HFF-Myc (cell line): ENCODE data around the gene SPOCK2.
"Not testable (repeated sequence)": the region's sequence is repeated elsewhere in the genome, so short reads cannot be mapped to it uniquely, and the experiment has no call there.

Source experiments
- DNase-seq: peaks from one replicate; pipeline ENCODE4 v3.0.0-alpha.2; 2011; ENCODE audit warnings: low read depth; ENCODE audit errors: extremely low read depth
- H3K4me3 ChIP-seq: replicated peaks from 2 replicates; pipeline ENCODE4 v1.5.1; 2011; ENCODE audit warnings: low read depth, mild to moderate bottlenecking, control low read depth, low read length
- CTCF ChIP-seq: IDR thresholded peaks from 2 replicates; pipeline ENCODE4 v1.5.1; 2012; ENCODE audit warnings: mild to moderate bottlenecking, low read depth, low read length, control low read depth; ENCODE audit errors: missing control alignments

SPOCK2 gene

DNA sequence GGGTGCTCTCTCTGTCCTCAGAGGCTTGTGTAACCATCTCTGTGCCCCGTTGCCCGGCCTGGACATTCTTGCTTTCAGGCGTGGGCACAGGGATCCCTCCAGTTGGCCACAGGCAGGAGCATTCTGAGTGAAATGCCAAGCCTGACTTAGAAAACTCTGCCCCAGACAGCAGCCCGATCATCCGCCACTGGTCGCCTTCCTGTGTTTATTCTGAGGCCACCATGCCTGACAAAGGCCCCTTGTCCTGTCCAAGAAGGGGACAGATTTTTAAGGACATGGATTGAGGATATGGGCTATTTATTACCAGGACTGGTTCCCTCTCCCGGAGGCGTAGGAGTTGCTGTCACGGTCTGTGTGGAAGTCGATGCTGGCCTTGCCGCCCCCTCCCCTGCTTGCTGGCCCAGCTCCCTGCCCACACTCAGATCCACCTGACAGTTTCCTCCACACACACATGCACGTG, 54.3 kb downstream of the SPOCK2 start:
- no peak overlapping the region for H3K4me3 ChIP-seq
- no peak for DNase-seq
- no peak for TF ChIP-seq CTCF

DNA sequence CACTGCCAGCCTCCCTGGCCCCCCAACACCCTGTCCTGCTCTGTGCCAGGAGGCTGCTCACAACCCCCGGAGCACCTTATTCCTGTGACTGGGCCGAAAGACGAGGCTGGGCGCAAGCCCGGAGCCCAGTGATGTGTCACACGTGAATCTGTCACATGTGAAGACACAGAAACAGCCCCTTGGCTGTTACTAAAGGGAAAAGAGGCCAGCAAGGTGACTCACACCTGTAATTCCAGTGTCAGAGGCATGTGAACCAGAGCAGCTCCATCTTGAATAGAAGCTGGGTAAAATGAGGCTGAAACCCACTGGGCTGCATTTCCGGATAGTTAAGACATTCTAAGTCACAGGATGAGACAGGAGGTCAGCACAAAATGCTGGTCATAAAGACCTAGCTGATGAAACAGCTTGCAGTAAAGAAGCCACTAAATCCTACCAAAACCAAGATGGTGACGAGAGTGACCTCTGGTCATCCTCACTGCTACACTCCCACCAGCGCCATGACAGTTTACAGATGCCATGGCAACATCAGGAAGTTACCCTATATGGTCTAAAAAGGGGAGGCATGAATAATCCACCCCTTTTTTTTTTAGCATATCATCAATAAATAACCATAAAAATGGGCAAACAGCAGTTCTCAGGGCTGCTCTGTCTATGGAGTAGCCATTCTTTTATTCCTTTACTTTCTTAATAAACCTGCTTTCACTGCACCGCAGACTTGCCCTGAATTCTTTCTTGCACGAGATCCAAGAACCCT, 55.8 kb downstream of the SPOCK2 start:
- not testable (repeated sequence) for DNase-seq, H3K4me3 ChIP-seq

- no peak for TF ChIP-seq CTCF
- H3K4me3 ChIP-seq, result no peak overlapping the region
These were observed 56.6 kb downstream of the SPOCK2 start for GRCh38 chr10:72031706-72032105.

DNA sequence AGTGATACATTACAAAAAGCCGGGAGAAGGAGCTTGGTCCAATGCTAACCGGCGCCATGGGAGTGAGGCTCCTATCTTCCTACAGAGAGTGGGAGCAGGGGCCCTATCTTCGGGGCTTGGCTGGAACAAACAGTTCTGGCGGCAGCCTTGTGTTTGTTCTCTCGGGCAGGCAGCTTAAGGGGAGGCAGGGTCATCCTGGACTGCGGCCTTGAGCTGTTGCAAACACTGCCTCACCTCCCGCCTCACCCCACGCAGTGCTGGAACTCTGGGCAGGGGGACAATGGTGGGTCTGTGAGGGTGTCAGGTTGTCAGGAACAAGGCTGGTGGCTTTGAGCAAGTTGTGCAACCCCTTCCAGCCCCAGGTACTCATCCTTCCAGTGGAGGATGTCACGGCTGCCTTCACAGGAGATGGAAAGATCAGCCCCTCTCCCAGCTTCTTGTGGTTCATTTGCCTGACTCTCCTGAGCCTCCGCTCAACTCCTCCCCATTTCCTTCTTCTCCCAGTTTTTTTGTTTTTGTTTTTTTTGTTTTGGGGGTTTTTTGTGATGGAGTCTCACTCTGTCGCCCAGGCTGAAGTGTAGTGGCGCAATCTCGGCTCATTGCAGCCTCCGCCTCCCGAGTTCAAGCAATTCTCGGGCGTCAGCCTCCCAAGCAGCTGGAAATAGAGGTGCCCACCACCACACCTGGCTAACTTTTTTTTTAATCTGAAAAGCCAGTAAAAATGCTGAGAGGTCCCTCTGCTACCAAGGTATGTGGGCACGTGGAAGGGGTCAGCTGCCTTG, 57.4 kb downstream of the SPOCK2 start:
- H3K4me3 ChIP-seq, result no peak overlapping the region
- DNase-seq, result no peak
- no peak for TF ChIP-seq CTCF

More at GRCh38 chr10:72031706-72032105, 56.6 kb downstream of the SPOCK2 start:
- DNase-seq, result no peak

- no peak overlapping the region for H3K4me3 ChIP-seq
- DNase-seq, result no peak
- no peak for TF ChIP-seq CTCF
These were observed 58.9 kb downstream of the SPOCK2 start for GRCh38 chr10:72029414-72029813.

DNA sequence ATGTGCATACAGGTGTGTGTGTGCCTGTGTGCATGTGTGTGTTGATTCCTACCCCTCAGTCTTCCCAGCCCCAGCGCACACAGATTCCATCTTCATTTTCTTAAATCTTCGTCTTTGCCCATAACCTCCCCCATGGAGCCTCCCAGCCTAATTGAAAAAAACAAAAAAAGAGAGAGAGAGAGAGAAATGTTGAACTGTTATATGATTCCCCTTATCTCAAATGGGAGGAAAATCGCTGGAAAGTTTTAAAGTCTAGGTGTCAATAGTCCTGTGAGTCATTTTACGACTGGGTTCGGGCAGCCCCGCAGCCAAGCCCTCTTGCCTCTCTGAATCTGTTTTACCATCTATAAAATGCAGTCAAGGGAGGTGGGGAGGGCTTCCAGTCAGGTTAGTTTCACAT, 60.9 kb downstream of the SPOCK2 start:
- TF ChIP-seq CTCF, result no peak
- DNase-seq, result no peak

More for the DNA sequence above, 60.9 kb downstream of the SPOCK2 start:
- H3K4me3 ChIP-seq, result no peak overlapping the region
